GM21786 (cell line): ENCODE results near the gene TTC17.
"Not testable (repeated sequence)": the region's sequence is repeated elsewhere in the genome, so short reads cannot be mapped to it uniquely, and the experiment has no call there.

ENCODE experiments used
- ATAC-seq: cut with Tn5 transposase; IDR thresholded peaks from one replicate; pipeline ENCODE4 v1.9.1; 2021; ENCODE audit not compliant: unreplicated experiment

The TTC17 gene

GRCh38 chr11:43358801-43359421 is at the start of gene TTC17:
TTC17 (plus strand) TSS chr11:43358920; CDS start chr11:43358955, 35 bp downstream.
- ATAC-seq = peak; percentile 90

- ATAC-seq = peak; percentile 97
Measured at GRCh38 chr11:43311791-43312607, 46.7 kb upstream of the TTC17 start, which contains the start of gene API5. API5 (plus strand) TSS chr11:43311996; CDS start chr11:43312128, 132 bp downstream.

- ATAC-seq = no peak
Measured at GRCh38 chr11:43315966-43316365, 42.8 kb upstream of the TTC17 start.

- no peak for ATAC-seq
Measured at GRCh38 chr11:43316451-43316850, 42.3 kb upstream of the TTC17 start.

- ATAC-seq = no peak
Measured at GRCh38 chr11:43327987-43328386, 30.7 kb upstream of the TTC17 start.

- ATAC-seq = no peak
Measured at GRCh38 chr11:43328482-43328881, 30.2 kb upstream of the TTC17 start.

- ATAC-seq = no peak
Measured at GRCh38 chr11:43341159-43341558, 17.6 kb upstream of the TTC17 start.

- not testable (repeated sequence) for ATAC-seq
Measured at GRCh38 chr11:43351426-43351825, 7.3 kb upstream of the TTC17 start.

- no peak for ATAC-seq
Measured at GRCh38 chr11:43354311-43354710, 4.4 kb upstream of the TTC17 start.

- no peak for ATAC-seq
Measured at GRCh38 chr11:43356336-43356735, 2.4 kb upstream of the TTC17 start.

GRCh38 chr11:43358279-43358800 is 380 bp upstream of the TTC17 start:
- no peak for ATAC-seq

- peak; percentile 46 for ATAC-seq
Measured at GRCh38 chr11:43359422-43359818, 700 bp downstream of the TTC17 start.

- no peak for ATAC-seq
Measured at GRCh38 chr11:43360361-43361032, 1.8 kb downstream of the TTC17 start.

- ATAC-seq = no peak
Measured at GRCh38 chr11:43366677-43367076, 8.0 kb downstream of the TTC17 start.

- ATAC-seq = no peak
Measured at GRCh38 chr11:43367382-43368178, 8.9 kb downstream of the TTC17 start.

- ATAC-seq = no peak
Measured at GRCh38 chr11:43376065-43376464, 17.3 kb downstream of the TTC17 start.

- ATAC-seq = no peak
Measured at GRCh38 chr11:43376594-43376993, 17.9 kb downstream of the TTC17 start.

- ATAC-seq = no peak
Measured at GRCh38 chr11:43377389-43377788, 18.7 kb downstream of the TTC17 start.

- ATAC-seq = no peak
Measured at GRCh38 chr11:43378897-43379296, 20.2 kb downstream of the TTC17 start.

GRCh38 chr11:43381802-43382201 is 23.1 kb downstream of the TTC17 start:
- ATAC-seq = no peak

- ATAC-seq = no peak
Measured at GRCh38 chr11:43382614-43383013, 23.9 kb downstream of the TTC17 start.
